Neutrophil (primary cell): ENCODE measurements around the gene FSHB.

Experiments
- H3K27ac ChIP-seq: fragments of 200-600 bp; sonication (generic); 2 replicates; pipeline ENCODE4 v1.5.1; 2016; ENCODE audit warnings: mild to moderate bottlenecking, moderate library complexity
- H3K27me3 ChIP-seq: fragments of 200-600 bp; sonication (generic); 2 replicates; pipeline ENCODE4 v1.6.0; 2016; ENCODE audit warnings: mild to moderate bottlenecking
- H3K36me3 ChIP-seq: fragments of 200-600 bp; sonication (generic); 2 replicates; pipeline ENCODE4 v1.5.1; 2017
- H3K4me1 ChIP-seq, 2 experiments: fragments of 200-600 bp in 1 of 2; sonication (generic) in 1 of 2; 1 replicate in 1 of 2; 2 replicates in 1 of 2; pipeline versions ENCODE4 v1.5.1 to v1.6.1; 2013 to 2016; ENCODE audit warnings: low read depth in 1 of 2, low read length in 1 of 2, mild to moderate bottlenecking in 1 of 2, moderate library complexity in 1 of 2; ENCODE audit not compliant: control insufficient read depth in 1 of 2, insufficient read depth in 1 of 2
- H3K4me3 ChIP-seq, 2 experiments: fragments of 200-600 bp in 1 of 2; sonication (generic) in 1 of 2; 1 replicate in 1 of 2; 2 replicates in 1 of 2; pipeline ENCODE4 v1.5.1; 2013 to 2016; ENCODE audit warnings: low read depth in 1 of 2, low read length in 1 of 2, mild to moderate bottlenecking in 1 of 2, moderate library complexity in 1 of 2
- H3K9me3 ChIP-seq: fragments of 200-600 bp; sonication (generic); 2 replicates; pipeline ENCODE4 v1.5.1; 2016
- TF ChIP-seq, protein P1 (sequence below): fragments of 200-600 bp; sonication (generic); IDR thresholded peaks from 2 replicates; pipeline ENCODE4 v1.5.1; 2016; ENCODE audit warnings: antibody characterized with exemption

The FSHB gene

GRCh38 chr11:30203850-30204249 is 27.0 kb upstream of the FSHB start:
- Histone ChIP-seq H3K4me3 (no peak overlapping the region), H3K27ac (no peak overlapping the region), H3K9me3 (no peaks in the 10 kb centered on the region), H3K36me3 (no peaks in the 10 kb centered on the region), H3K4me1 (no peaks in the 10 kb centered on the region), H3K27me3 (no peaks in the 10 kb centered on the region)
- TF ChIP-seq, protein P1, sequence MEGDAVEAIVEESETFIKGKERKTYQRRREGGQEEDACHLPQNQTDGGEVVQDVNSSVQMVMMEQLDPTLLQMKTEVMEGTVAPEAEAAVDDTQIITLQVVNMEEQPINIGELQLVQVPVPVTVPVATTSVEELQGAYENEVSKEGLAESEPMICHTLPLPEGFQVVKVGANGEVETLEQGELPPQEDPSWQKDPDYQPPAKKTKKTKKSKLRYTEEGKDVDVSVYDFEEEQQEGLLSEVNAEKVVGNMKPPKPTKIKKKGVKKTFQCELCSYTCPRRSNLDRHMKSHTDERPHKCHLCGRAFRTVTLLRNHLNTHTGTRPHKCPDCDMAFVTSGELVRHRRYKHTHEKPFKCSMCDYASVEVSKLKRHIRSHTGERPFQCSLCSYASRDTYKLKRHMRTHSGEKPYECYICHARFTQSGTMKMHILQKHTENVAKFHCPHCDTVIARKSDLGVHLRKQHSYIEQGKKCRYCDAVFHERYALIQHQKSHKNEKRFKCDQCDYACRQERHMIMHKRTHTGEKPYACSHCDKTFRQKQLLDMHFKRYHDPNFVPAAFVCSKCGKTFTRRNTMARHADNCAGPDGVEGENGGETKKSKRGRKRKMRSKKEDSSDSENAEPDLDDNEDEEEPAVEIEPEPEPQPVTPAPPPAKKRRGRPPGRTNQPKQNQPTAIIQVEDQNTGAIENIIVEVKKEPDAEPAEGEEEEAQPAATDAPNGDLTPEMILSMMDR = no peak

DNA sequence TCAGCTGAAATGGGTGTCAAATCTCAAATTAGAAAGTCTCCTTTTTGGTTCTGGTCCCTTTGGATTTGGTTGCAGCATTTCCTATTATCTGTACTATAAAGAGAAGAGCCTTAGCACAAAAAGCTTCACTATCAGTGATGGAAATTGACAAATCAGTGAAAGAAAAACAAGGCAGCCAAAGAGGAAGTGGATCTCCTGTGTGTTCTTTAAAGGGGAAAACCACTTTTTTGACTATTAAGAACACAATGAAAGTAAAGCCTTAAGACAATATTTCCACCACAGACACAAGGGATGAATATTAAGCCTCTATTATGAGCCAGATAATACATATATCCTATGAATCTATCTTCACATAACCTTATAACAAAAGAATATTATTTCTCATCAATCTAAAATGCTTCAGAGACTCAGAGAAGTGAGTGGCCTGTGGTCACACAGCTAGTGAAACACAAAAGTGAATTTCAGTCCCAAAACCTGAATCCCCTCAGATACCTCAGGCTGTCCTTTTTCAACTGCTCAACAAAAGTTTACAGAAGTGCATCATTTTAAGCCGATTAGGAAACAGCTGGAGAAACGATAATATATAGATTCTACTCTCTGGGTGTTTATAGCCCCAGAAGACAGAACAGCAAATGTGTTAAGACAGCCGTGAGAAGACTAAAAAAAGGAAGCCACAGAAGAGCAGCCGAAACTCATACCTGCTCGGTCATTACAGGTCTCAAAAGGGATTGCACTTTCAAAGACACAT is 24.4 kb upstream of the FSHB start:
- H3K4me3 ChIP-seq = no peak overlapping the region
- H3K9me3 ChIP-seq = no peaks in the 10 kb centered on the region
- H3K27me3 ChIP-seq = no peaks in the 10 kb centered on the region
- TF ChIP-seq, protein P1 = no peak
- no peaks in the 10 kb centered on the region for H3K36me3 ChIP-seq
- H3K27ac ChIP-seq = no peak overlapping the region
- no peaks in the 10 kb centered on the region for H3K4me1 ChIP-seq

DNA sequence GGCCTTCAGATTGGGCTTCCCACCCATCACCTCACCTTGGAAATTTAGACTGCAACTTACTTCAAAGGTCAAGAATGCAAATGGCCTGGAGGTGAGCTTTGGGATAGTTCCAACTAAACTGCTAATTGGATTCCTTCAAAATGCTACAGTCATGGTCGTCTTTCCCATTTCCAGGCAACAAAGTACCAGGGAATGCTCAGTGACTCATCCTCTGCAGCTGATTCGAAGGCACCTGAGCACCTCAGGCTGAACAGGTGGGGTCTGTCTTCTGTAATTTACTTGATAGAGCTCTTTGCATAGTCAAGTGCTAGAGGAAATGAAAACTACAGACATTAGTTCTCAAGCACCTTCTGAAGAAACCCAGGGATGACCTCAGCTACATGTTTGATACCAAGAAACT is 20.5 kb upstream of the FSHB start:
- no peaks in the 10 kb centered on the region for H3K36me3 ChIP-seq

DNA sequence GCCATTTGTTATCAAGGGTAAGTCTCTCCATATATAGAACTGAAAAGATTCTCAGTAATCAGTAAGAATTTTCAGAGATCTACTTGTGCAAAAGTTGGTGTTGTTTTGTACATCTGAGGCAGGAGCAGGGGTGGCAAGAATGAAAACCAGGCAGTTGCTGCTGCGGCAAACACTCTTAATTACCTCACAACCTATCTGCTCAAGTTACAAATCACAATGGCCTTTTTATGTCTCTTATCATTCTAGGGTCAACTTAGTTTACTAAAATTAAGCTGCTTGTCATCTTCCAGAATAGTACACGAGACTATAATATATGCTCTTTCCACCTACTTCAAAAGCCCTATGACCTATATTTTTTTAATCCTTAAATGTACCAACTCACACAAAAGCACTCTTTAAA is 14.3 kb upstream of the FSHB start:
- TF ChIP-seq, protein P1 = no peak
- Histone ChIP-seq H3K4me1 (no peaks in the 10 kb centered on the region), H3K27ac (no peak overlapping the region), H3K4me3 (no peak overlapping the region), H3K36me3 (no peaks in the 10 kb centered on the region), H3K27me3 (no peaks in the 10 kb centered on the region), H3K9me3 (no peaks in the 10 kb centered on the region)

More for the DNA sequence above, 20.5 kb upstream of the FSHB start:
- TF ChIP-seq, protein P1 = no peak
- Histone ChIP-seq H3K9me3 (no peaks in the 10 kb centered on the region), H3K4me3 (no peak overlapping the region), H3K27me3 (no peaks in the 10 kb centered on the region), H3K4me1 (no peaks in the 10 kb centered on the region), H3K27ac (no peak overlapping the region)

- H3K27ac ChIP-seq = no peak overlapping the region
- no peaks in the 10 kb centered on the region for H3K27me3 ChIP-seq
- no peaks in the 10 kb centered on the region for H3K4me1 ChIP-seq
- no peaks in the 10 kb centered on the region for H3K9me3 ChIP-seq
- no peak overlapping the region for H3K4me3 ChIP-seq
- TF ChIP-seq, protein P1 = no peak
- H3K36me3 ChIP-seq = no peaks in the 10 kb centered on the region
Measured at GRCh38 chr11:30218278-30218677, 12.5 kb upstream of the FSHB start.
